GM04504 (cell line): ENCODE results near the gene HEY2.
"Not testable (repeated sequence)": the region's sequence is repeated elsewhere in the genome, so short reads cannot be mapped to it uniquely, and the experiment has no call there.

Experiments
- DNase-seq: peaks from one replicate; pipeline ENCODE4 v3.0.0-alpha.2; 2012; ENCODE audit warnings: low read depth

HEY2 gene

DNA sequence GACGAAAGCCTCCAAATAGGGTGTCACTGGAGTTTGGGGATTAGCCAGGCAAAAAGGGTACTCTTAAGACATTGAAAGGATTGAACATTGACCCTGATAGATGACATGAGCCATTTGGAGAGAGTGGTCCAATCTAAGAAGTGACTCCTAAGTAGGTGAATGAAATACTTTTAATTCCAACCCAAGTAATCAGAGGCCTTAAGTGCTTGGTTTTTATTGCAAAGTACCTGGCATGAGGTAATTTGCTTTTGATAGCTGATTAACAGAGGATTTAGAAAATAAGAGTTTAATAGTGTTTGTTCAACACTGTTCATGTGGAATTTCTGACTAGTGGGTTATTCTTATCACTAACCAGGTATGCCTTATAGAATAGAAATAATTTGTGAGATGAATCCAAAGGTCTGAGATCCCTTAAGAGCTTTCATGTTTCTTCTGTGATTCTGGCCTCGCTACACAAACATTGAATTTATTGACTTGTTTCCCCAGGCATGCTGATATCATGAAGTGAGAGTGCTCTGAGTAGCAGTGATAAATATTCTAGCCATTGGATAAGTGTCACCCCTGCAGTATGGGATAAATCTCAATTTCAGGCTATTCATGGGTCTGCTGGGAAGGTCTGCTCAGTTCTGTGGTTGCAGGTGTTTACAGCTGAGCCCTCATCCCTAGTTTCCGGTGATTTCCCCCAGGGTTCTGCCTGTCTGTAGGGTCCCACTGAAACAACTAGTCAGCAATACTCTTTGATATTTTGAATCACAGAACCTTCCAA lies 47.9 kb downstream of the HEY2 start:
- no peak for DNase-seq

GRCh38 chr6:125797886-125798444 lies 48.5 kb downstream of the HEY2 start:
- DNase-seq: no peak

DNA sequence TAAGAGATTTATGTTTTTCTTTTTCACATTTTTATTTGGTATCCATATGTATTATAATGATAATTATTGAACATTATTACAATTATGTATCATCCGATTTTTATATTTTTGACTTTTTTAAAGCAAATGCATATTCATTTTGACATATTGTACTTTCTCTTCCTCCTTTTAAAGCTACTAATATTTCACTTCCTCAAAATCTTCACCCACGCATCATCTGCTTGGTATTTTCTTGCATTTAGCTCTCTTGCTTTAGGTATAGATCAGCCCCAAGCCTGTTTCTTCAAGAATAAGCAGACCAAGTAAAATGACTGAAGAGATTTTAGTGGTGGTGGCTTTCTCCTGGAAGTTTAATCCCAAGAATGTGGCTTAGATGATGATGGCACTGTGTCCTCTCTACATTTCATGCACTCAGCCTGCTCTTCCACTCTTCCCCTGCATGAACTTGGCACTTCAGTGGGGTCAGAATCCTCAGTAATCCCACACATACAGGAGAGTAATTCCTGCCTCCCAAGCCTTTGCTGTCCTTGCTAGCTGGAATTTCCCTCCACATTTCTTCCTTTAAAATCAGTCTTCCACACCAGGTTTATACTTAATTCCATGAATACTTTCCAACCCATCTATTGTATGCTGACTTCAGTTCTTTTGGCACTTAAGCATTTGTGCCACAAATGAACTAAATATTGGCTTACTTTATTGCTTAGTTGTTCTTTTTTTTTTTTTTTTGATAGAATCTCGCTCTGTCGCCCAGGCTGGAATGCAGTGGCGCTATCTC lies 49.5 kb downstream of the HEY2 start:
- DNase-seq: no peak

GRCh38 chr6:125802383-125802782 lies 53.0 kb downstream of the HEY2 start:
- DNase-seq: no peak

GRCh38 chr6:125802943-125803377 lies 53.5 kb downstream of the HEY2 start:
- no peak for DNase-seq

GRCh38 chr6:125804264-125804663 lies 54.8 kb downstream of the HEY2 start:
- no peak for DNase-seq

- DNase-seq: not testable (repeated sequence)
These were observed 55.5 kb downstream of the HEY2 start for GRCh38 chr6:125804866-125805425.

DNA sequence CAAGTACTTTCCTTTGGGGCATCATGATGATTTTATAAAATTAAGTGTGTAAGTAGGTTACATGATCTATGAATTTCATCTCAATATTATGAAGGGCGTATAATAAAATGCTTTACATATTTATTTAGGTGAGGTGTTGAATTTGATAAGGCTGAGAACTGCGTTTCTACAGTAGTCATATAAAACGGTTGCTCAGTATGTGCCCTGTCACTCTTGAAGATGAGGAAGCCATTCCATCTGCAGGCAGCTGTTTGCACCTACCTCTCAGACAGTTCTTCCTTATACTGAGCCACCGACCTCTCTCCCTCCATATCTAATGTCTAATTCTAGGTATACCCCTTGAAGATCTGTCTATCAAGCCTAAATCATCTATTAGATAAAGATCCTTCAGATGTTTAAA lies 57.4 kb downstream of the HEY2 start:
- no peak for DNase-seq

DNA sequence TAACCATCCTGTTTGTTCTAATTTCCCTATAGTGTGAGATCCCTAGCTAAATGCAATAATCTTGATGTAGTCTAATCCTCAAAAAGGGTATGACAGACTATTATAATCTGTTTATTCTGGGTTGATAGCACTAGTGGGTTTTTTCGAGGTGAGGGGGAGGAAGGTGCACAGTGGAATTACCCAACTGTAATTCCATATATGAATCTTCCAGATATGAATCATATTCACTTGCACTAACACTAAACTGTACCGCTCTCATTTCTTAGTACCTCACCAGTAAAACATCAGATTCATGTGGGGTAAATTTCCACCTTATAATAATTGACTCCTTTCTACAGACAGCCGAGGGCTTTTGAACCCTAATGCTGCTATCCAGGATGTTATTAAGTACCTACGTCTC lies 57.9 kb downstream of the HEY2 start:
- DNase-seq: no peak

DNA sequence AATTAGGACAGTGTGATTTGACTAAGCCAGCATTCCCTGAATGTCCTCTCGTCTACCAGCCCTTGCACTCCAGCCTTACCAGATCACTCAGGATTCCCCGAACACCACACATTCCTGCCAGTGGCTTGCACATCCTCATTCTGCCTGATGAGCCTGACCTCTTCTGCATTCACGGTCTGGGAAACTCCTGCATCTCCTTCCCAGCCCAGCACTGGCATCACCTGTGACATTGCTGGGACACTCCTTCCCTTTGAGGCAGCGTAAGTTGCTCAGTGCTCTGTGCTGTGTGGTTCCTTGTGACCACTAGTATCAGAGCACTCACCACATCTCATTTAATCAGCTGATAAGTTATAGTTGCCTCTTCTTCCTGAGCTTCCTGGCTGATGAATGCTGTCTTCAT lies 58.6 kb downstream of the HEY2 start:
- no peak for DNase-seq

GRCh38 chr6:125808591-125808990 lies 59.2 kb downstream of the HEY2 start:
- no peak for DNase-seq

DNA sequence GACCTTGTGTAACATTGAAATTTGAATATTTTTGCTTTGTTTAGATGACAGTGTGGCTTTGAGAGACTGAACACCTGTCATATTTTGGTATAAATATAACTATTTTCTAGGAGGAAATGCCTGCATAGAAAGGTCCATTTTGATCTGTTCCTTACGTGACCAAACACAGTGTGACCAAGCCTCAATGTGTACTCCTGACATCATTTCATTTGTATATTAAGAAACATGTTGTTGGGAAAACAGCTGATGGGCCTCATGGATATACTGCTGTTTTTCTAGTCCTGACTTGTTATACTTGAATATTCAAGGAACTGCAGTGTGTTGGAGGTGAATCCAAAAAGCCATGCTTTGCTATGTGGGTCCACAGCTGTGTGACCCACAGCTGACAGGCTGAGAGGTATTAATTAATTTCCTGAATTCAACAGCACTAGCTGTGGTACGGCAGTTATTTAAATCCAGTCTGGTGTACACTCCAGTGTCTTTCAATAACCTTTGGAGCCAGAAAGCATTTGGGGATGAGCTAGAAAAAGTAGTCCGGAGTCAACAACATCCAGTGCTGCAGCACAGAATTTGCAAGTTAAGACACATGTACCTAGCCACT lies 60.2 kb downstream of the HEY2 start:
- no peak for DNase-seq

- no peak for DNase-seq
These were observed 61.0 kb downstream of the HEY2 start for GRCh38 chr6:125810445-125810844.
